NT2/D1 (cell line): Measurements from ENCODE around the gene DDOST.

ENCODE experiments used
- DNase-seq: peaks from one replicate; pipeline ENCODE4 v3.0.0-alpha.2; 2011; ENCODE audit warnings: low read depth, low spot score
- H3K27me3 ChIP-seq: 2 replicates; pipeline ENCODE4 v1.6.0; 2011; ENCODE audit warnings: mild to moderate bottlenecking; ENCODE audit not compliant: insufficient read length, insufficient read depth
- H3K36me3 ChIP-seq: 2 replicates; pipeline ENCODE4 v1.6.1; 2011; ENCODE audit warnings: mild to moderate bottlenecking, low read length, mixed read lengths; ENCODE audit not compliant: insufficient read depth, insufficient read length
- H3K4me1 ChIP-seq: 2 replicates; pipeline ENCODE4 v1.5.1; 2011; ENCODE audit not compliant: insufficient read depth, insufficient read length
- H3K4me3 ChIP-seq: 2 replicates; pipeline ENCODE4 v1.5.1; 2011; ENCODE audit warnings: low read depth; ENCODE audit not compliant: insufficient read length
- H3K9ac ChIP-seq: 2 replicates; pipeline ENCODE4 v1.6.0; 2011; ENCODE audit warnings: low read depth; ENCODE audit not compliant: insufficient read length
- H3K9me3 ChIP-seq: 2 replicates; pipeline ENCODE4 v1.5.1; 2011; ENCODE audit warnings: mild to moderate bottlenecking, low read length; ENCODE audit not compliant: insufficient read depth
- SUZ12 ChIP-seq: IDR thresholded peaks from 2 replicates; pipeline ENCODE4 v1.6.1; 2011; ENCODE audit not compliant: insufficient read length, insufficient read depth; ENCODE audit errors: extremely low read depth
- YY1 ChIP-seq: IDR thresholded peaks from 2 replicates; pipeline ENCODE4 v1.6.1; 2011; ENCODE audit not compliant: insufficient read length, insufficient read depth
- ZNF274 ChIP-seq: IDR thresholded peaks from 2 replicates; pipeline ENCODE4 v1.6.1; 2011; ENCODE audit warnings: mild to moderate bottlenecking, low read depth, low read length

The DDOST gene

DNA sequence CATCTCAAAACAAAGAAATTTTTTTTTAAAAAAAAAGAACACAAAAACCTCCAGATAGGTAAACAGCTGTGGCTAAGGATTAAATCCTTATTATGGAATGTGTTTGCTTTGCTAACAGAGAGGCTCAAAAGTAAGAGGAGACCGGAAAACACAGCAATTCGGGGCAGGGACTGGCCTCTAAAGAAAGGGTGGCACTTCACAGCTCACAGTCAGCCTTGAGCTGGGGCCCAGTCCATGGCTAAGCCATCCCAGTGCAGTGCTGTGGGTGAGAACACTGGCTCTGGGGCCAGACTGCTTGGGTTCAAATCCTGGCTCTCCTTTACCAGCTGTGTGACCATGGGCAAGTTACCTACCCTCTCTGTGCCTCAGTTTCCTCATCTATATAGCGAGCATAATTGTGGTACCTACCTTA lies 28.5 kb upstream of the DDOST start:
- no peak for DNase-seq
- no peak overlapping the region for H3K4me3 ChIP-seq
- no peaks in the 10 kb centered on the region for H3K9me3 ChIP-seq
- no peaks in the 10 kb centered on the region for H3K27me3 ChIP-seq
- H3K9ac ChIP-seq = no peak overlapping the region
- H3K4me1 ChIP-seq = no peaks in the 10 kb centered on the region
- TF ChIP-seq ZNF274 (no peak), SUZ12 (no peak), YY1 (no peak)
- H3K36me3 ChIP-seq = peaks cover 16% of the 10 kb centered on the region

DNA sequence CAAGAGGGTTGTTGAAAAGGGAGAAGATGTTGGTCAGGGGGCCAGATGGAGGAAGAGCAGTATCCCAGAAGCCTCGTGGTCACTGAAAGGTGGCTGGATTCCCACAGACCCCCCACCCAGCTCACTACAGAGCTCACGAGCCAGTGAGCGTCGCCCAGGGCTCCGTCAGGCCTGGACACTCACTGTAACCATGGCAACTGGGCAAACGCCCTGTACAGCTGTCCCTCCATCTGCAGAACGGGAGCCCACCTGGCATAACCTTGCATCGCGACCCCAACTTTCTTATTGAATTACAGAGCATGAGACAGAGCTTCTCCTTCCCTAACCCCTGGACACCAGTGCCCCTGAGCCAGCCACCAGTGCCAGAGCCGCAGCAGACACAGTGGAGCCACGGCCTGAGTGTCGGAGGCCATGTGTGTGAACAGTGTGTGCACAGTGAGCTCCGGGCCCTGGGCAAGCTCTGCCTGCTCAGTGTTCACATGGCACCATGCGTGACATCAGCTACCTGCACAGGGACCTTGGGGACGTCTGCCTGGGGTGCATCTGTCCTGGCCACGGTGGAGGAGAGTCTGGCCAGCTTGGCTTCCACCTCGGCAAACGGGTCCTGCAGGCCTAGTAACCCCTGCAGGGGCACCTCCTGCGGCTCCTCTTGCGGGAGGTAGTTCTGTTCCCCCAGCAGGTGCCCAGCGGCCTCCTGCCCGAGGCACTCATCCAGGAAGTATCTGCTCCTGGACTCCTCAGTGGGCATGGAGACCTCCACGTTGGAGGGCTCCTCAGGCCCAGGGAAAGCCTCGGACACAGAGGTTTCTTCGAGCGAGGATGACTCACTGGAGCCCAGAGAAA lies 25.9 kb upstream of the DDOST start:
- Histone ChIP-seq H3K9ac (no peak overlapping the region), H3K27me3 (no peaks in the 10 kb centered on the region), H3K4me3 (no peak overlapping the region), H3K4me1 (no peaks in the 10 kb centered on the region), H3K36me3 (peaks cover 21% of the 10 kb centered on the region), H3K9me3 (no peaks in the 10 kb centered on the region)
- no peak for TF ChIP-seq ZNF274
- TF ChIP-seq SUZ12 = no peak
- TF ChIP-seq YY1 = no peak
- DNase-seq = no peak

DNA sequence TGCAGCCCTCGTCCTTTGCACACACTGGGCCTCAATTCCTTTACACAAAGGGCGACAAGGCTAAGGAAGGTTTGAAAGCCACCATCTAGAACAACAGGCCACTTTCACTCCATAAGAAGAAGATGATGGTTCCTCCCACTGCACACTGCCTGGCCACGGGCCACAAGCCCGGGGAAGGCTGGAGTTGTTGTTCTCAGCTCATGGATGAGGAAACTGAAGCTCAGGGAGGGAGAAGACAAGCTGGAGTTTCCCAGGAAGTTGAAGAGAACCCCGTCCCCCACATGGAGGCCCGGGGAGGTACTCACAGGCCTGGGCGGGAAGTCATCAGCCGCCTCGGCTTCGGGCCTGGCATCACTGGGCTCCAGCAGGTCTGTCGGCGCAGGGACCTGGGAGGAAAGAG lies 24.6 kb upstream of the DDOST start:
- no peaks in the 10 kb centered on the region for H3K4me1 ChIP-seq
- H3K9me3 ChIP-seq = no peaks in the 10 kb centered on the region
- H3K4me3 ChIP-seq = no peak overlapping the region
- DNase-seq = no peak
- H3K36me3 ChIP-seq = peaks cover 28% of the 10 kb centered on the region
- no peaks in the 10 kb centered on the region for H3K27me3 ChIP-seq
- no peak overlapping the region for H3K9ac ChIP-seq
- TF ChIP-seq ZNF274 = no peak
- no peak for TF ChIP-seq SUZ12
- no peak for TF ChIP-seq YY1

GRCh38 chr1:20685099-20685662 lies 24.0 kb upstream of the DDOST start:
- H3K36me3 ChIP-seq = peaks cover 30% of the 10 kb centered on the region
- H3K4me3 ChIP-seq = no peak overlapping the region
- no peak overlapping the region for H3K9ac ChIP-seq
- TF ChIP-seq SUZ12 (no peak), YY1 (no peak), ZNF274 (no peak)
- H3K4me1 ChIP-seq = no peaks in the 10 kb centered on the region
- H3K27me3 ChIP-seq = no peaks in the 10 kb centered on the region
- H3K9me3 ChIP-seq = no peaks in the 10 kb centered on the region
- no peak for DNase-seq

GRCh38 chr1:20684651-20685050 lies 23.5 kb upstream of the DDOST start:
- DNase-seq = no peak
- Histone ChIP-seq H3K9ac (no peak overlapping the region), H3K4me1 (no peaks in the 10 kb centered on the region), H3K9me3 (no peaks in the 10 kb centered on the region), H3K27me3 (no peaks in the 10 kb centered on the region), H3K36me3 (peaks cover 29% of the 10 kb centered on the region), H3K4me3 (no peak overlapping the region)
- no peak for TF ChIP-seq ZNF274
- TF ChIP-seq SUZ12 = no peak
- TF ChIP-seq YY1 = no peak

- Histone ChIP-seq H3K9me3 (no peaks in the 10 kb centered on the region), H3K4me3 (no peak overlapping the region), H3K4me1 (no peaks in the 10 kb centered on the region), H3K36me3 (peaks cover 30% of the 10 kb centered on the region), H3K27me3 (no peaks in the 10 kb centered on the region), H3K9ac (no peak overlapping the region)
- TF ChIP-seq ZNF274 (no peak), YY1 (no peak), SUZ12 (no peak)
- no peak for DNase-seq
Observed at GRCh38 chr1:20684050-20684620, 23.0 kb upstream of the DDOST start.

GRCh38 chr1:20683614-20684013 lies 22.4 kb upstream of the DDOST start:
- TF ChIP-seq ZNF274 (no peak), YY1 (no peak), SUZ12 (no peak)
- Histone ChIP-seq H3K27me3 (no peaks in the 10 kb centered on the region), H3K9ac (no peak overlapping the region), H3K4me1 (no peaks in the 10 kb centered on the region), H3K9me3 (no peaks in the 10 kb centered on the region), H3K36me3 (peaks cover 31% of the 10 kb centered on the region), H3K4me3 (no peak overlapping the region)
- no peak for DNase-seq
